Astrocyte (in vitro differentiated cells and primary cell): Measurements from ENCODE around the gene IGFBP2. TPM values are rescaled to one million over a fixed set of nuclear protein-coding genes. Genes with fewer than 3 reads are reported as not detected.

Source experiments
- DNase-seq: peaks from one replicate; pipeline ENCODE4 v3.0.0-alpha.2; 2010; ENCODE audit warnings: low read depth
- FAIRE-seq: peaks from 2 replicates; lab custom pipeline; 2011; peaks lifted over from hg19 to GRCh38; lab: Jason Lieb, UNC
- H2AFZ ChIP-seq: 2 replicates; pipeline ENCODE4 v1.6.0; 2012; ENCODE audit warnings: low read depth, low read length, inconsistent platforms
- H3K27ac ChIP-seq: 2 replicates; pipeline ENCODE4 v1.5.1; 2011; ENCODE audit warnings: low read depth, low read length, inconsistent platforms
- H3K27me3 ChIP-seq: 2 replicates; pipeline ENCODE4 v1.6.0; 2011; ENCODE audit warnings: low read length, inconsistent platforms; ENCODE audit not compliant: insufficient read depth
- H3K36me3 ChIP-seq: 2 replicates; pipeline ENCODE4 v1.5.1; 2011; ENCODE audit warnings: low read length, inconsistent platforms; ENCODE audit not compliant: insufficient read depth
- H3K4me1 ChIP-seq: 2 replicates; pipeline ENCODE4 v1.5.1; 2011; ENCODE audit warnings: low read length, inconsistent platforms; ENCODE audit not compliant: insufficient read depth
- H3K4me2 ChIP-seq: 2 replicates; pipeline ENCODE4 v1.6.0; 2012; ENCODE audit warnings: low read length, inconsistent platforms
- H3K4me3 ChIP-seq: 2 replicates; pipeline ENCODE4 v1.5.1; 2011; ENCODE audit warnings: low read depth, mild to moderate bottlenecking, low read length, inconsistent platforms; ENCODE audit not compliant: insufficient read depth
- H3K79me2 ChIP-seq: 2 replicates; pipeline ENCODE4 v1.6.0; 2012; ENCODE audit warnings: mild to moderate bottlenecking, low read length, inconsistent platforms; ENCODE audit not compliant: insufficient read depth
- H3K9ac ChIP-seq: 2 replicates; pipeline ENCODE4 v1.6.0; 2012; ENCODE audit warnings: mild to moderate bottlenecking, low read length, inconsistent platforms
- H3K9me3 ChIP-seq: 2 replicates; pipeline ENCODE4 v1.5.1; 2012; ENCODE audit warnings: low read depth, mild to moderate bottlenecking, low read length, inconsistent platforms; ENCODE audit not compliant: insufficient read depth
- H4K20me1 ChIP-seq: 2 replicates; pipeline ENCODE4 v1.6.0; 2012; ENCODE audit warnings: low read length, inconsistent platforms; ENCODE audit not compliant: insufficient read depth
- H3K27ac Mint-ChIP-seq: one replicate; pipeline ENCODE4 v1.8.0; 2021; ENCODE audit warnings: mild to moderate bottlenecking, mixed read lengths; ENCODE audit not compliant: unreplicated experiment
- H3K27me3 Mint-ChIP-seq: one replicate; pipeline ENCODE4 v1.8.0; 2021; ENCODE audit warnings: low read depth, mixed read lengths; ENCODE audit not compliant: unreplicated experiment
- H3K36me3 Mint-ChIP-seq: one replicate; pipeline ENCODE4 v1.8.0; 2021; ENCODE audit warnings: low read depth, mixed read lengths; ENCODE audit not compliant: unreplicated experiment
- H3K4me1 Mint-ChIP-seq: one replicate; pipeline ENCODE4 v1.8.0; 2021; ENCODE audit warnings: low read depth, mixed read lengths; ENCODE audit not compliant: unreplicated experiment
- H3K4me3 Mint-ChIP-seq: one replicate; pipeline ENCODE4 v1.8.0; 2021; ENCODE audit warnings: mild to moderate bottlenecking, moderate library complexity, mixed read lengths; ENCODE audit not compliant: unreplicated experiment
- H3K9me3 Mint-ChIP-seq: one replicate; pipeline ENCODE4 v1.8.0; 2021; ENCODE audit warnings: mild to moderate bottlenecking, mixed read lengths; ENCODE audit not compliant: unreplicated experiment
- EZH2 ChIP-seq: IDR thresholded peaks from 2 replicates; pipeline ENCODE4 v1.6.1; 2012; ENCODE audit warnings: mild to moderate bottlenecking, low read length, inconsistent platforms; ENCODE audit not compliant: insufficient read depth
- total RNA-seq: library from RNA; stranded (reverse); gene quantifications from 2 replicates; pipeline ENCODE4 v1.2.1, GENCODE V29; 2021
- TF ChIP-seq, protein P1 (sequence below): IDR thresholded peaks from 2 replicates; pipeline ENCODE4 v1.5.1; 2011; ENCODE audit warnings: low read depth, mild to moderate bottlenecking, inconsistent platforms, low read length, moderate library complexity; ENCODE audit not compliant: insufficient read depth

Gene IGFBP2
- total RNA-seq, 1 donor from 2014 or later = 944 TPM

DNA sequence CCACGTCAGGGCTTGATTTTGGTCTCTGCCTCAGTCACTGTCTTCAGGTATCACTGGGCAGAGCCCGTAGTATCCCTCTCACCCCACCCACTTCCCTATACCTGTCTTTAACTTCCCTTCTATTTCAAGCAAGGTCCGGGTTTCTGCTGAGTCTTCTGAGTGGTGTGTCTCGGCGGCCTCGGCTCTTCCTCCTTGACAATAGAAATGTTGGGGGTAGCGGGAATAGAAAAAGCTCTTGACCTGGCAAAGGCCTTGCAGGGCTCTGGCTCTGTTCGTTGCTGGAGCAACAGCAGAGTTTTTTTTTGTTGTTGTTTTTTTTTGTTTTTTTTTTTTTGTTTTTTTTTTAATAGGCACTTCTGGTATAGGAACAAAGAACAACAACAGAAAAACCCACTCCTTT is 78.1 kb downstream of the IGFBP2 start:
- no peak overlapping the region for H2AFZ ChIP-seq
- Mint-ChIP-seq H3K27me3 (no peaks in the 10 kb centered on the region), H3K4me1 (peaks cover 35% of the 10 kb centered on the region), H3K4me3 (no peak overlapping the region), H3K27ac (peak overlapping the region; percentile 63), H3K36me3 (no peaks in the 10 kb centered on the region), H3K9me3 (peaks cover 4% of the 10 kb centered on the region)
- H3K27ac ChIP-seq = peak overlapping the region; percentile 9
- H3K27me3 ChIP-seq = no peaks in the 10 kb centered on the region
- no peak for TF ChIP-seq EZH2
- TF ChIP-seq, protein P1, sequence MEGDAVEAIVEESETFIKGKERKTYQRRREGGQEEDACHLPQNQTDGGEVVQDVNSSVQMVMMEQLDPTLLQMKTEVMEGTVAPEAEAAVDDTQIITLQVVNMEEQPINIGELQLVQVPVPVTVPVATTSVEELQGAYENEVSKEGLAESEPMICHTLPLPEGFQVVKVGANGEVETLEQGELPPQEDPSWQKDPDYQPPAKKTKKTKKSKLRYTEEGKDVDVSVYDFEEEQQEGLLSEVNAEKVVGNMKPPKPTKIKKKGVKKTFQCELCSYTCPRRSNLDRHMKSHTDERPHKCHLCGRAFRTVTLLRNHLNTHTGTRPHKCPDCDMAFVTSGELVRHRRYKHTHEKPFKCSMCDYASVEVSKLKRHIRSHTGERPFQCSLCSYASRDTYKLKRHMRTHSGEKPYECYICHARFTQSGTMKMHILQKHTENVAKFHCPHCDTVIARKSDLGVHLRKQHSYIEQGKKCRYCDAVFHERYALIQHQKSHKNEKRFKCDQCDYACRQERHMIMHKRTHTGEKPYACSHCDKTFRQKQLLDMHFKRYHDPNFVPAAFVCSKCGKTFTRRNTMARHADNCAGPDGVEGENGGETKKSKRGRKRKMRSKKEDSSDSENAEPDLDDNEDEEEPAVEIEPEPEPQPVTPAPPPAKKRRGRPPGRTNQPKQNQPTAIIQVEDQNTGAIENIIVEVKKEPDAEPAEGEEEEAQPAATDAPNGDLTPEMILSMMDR = no peak
- no peak overlapping the region for H3K4me3 ChIP-seq
- no peaks in the 10 kb centered on the region for H4K20me1 ChIP-seq
- H3K79me2 ChIP-seq = no peaks in the 10 kb centered on the region
- peaks cover 24% of the 10 kb centered on the region for H3K4me1 ChIP-seq
- no peak for FAIRE-seq
- peak overlapping the region; percentile 21 for H3K9ac ChIP-seq
- peak overlapping the region; percentile 46 for H3K4me2 ChIP-seq
- no peak for DNase-seq
- no peaks in the 10 kb centered on the region for H3K36me3 ChIP-seq
- H3K9me3 ChIP-seq = no peaks in the 10 kb centered on the region

- Mint-ChIP-seq H3K4me3 (no peak overlapping the region), H3K36me3 (no peaks in the 10 kb centered on the region), H3K4me1 (peaks cover 40% of the 10 kb centered on the region), H3K27ac (peak overlapping the region; percentile 97), H3K9me3 (peaks cover 4% of the 10 kb centered on the region), H3K27me3 (no peaks in the 10 kb centered on the region)
- Histone ChIP-seq H3K9me3 (no peaks in the 10 kb centered on the region), H3K4me1 (peaks cover 24% of the 10 kb centered on the region), H3K27ac (peak overlapping the region; percentile 81), H3K79me2 (no peaks in the 10 kb centered on the region), H3K4me2 (peak overlapping the region; percentile 58), H3K9ac (peak overlapping the region; percentile 54), H4K20me1 (no peaks in the 10 kb centered on the region), H3K4me3 (no peak overlapping the region), H2AFZ (peak overlapping the region; percentile 20), H3K36me3 (no peaks in the 10 kb centered on the region), H3K27me3 (no peaks in the 10 kb centered on the region)
- peak; percentile 92 for DNase-seq
- FAIRE-seq = peak; percentile 72
- no peak for TF ChIP-seq EZH2
- TF ChIP-seq, protein P1 = no peak
Measured at GRCh38 chr2:216713691-216714336, 80.6 kb downstream of the IGFBP2 start.

Other genes starting within 250 kb of the IGFBP2 start
- 35.2 and 37.6 TPM in 2 replicates for gene SMARCAL1, start 220.9 kb upstream of the IGFBP2 start, total RNA-seq
- 2,566 and 2,632 TPM in 2 replicates for gene RPL37A, start 134.6 kb upstream of the IGFBP2 start, total RNA-seq
- gene IGFBP5, start 62.1 kb downstream of the IGFBP2 start, total RNA-seq = 422 and 452 TPM in 2 replicates
- not detected in 2 replicates for gene TNP1, start 226.6 kb downstream of the IGFBP2 start, total RNA-seq